22Rv1 (cell line): Measurements from ENCODE around the gene NLRP1.
A peak's percentile ranks its signal among the peaks of the same experiment; 100 is the strongest.

Experiments
- H3K27ac ChIP-seq: fragments of 450-650 bp; 2 replicates; pipeline ENCODE4 v1.5.1; 2017
- ZFX ChIP-seq: fragments of 450-650 bp; IDR thresholded peaks from 2 replicates; pipeline ENCODE4 v1.6.1; 2017; ENCODE audit warnings: antibody characterized with exemption, borderline replicate concordance
- TF ChIP-seq, protein P1 (sequence below): fragments of 450-650 bp; IDR thresholded peaks from 2 replicates; pipeline ENCODE4 v1.5.1; 2017; ENCODE audit warnings: mild to moderate bottlenecking

The NLRP1 gene

DNA sequence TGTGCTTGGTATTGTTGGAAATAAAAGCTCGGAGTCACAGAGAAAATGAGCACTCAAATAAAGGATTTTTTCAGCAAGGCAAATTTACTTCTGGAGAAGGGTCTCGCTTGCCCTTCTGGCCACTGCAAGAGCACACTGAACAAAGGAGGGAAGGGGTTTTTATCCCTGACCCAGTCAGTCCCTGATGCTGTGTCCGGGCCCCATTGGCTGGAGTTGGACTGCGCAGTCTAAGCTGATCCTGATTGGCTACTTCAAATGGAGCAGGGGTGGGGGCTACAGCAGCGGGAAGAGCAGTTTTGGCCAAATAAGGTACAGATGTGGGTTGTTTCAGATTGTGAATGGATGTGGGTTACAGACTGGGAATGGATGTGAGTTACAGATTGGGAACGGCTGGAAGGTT lies 4.3 kb upstream of the NLRP1 start:
- TF ChIP-seq, protein P1, sequence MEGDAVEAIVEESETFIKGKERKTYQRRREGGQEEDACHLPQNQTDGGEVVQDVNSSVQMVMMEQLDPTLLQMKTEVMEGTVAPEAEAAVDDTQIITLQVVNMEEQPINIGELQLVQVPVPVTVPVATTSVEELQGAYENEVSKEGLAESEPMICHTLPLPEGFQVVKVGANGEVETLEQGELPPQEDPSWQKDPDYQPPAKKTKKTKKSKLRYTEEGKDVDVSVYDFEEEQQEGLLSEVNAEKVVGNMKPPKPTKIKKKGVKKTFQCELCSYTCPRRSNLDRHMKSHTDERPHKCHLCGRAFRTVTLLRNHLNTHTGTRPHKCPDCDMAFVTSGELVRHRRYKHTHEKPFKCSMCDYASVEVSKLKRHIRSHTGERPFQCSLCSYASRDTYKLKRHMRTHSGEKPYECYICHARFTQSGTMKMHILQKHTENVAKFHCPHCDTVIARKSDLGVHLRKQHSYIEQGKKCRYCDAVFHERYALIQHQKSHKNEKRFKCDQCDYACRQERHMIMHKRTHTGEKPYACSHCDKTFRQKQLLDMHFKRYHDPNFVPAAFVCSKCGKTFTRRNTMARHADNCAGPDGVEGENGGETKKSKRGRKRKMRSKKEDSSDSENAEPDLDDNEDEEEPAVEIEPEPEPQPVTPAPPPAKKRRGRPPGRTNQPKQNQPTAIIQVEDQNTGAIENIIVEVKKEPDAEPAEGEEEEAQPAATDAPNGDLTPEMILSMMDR = no peak
- no peak for TF ChIP-seq ZFX
- H3K27ac ChIP-seq = no peak overlapping the region

DNA sequence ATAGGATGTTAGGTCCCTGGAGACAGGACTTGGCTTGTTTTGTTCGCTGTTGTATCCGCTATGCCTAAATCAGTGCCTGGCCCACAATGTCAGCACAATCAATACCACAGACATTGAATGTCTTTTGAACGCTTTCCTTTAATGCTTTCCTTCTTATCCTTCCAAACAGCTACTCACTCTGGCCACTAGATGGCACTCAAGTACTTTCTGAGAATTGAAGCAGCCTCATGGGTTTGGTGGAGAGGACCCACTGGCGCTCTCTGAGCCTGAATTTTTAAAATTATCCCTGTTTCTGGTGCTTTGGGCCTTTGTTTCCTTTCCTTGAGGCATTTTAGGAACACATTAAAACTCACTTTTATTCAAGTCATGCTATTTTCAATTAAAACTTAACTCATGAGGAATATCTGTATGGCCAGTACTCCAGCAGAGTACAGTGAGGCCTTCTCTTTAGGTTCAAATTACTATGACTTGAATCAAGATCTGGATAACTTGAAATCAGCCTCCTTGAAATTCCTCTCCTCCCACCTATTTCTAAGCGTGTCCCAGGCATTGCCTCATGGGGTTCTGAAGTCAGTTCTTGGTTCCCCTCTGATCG lies 3.2 kb upstream of the NLRP1 start:
- no peak overlapping the region for H3K27ac ChIP-seq
- TF ChIP-seq, protein P1 = peak; percentile 86
- TF ChIP-seq ZFX = no peak

DNA sequence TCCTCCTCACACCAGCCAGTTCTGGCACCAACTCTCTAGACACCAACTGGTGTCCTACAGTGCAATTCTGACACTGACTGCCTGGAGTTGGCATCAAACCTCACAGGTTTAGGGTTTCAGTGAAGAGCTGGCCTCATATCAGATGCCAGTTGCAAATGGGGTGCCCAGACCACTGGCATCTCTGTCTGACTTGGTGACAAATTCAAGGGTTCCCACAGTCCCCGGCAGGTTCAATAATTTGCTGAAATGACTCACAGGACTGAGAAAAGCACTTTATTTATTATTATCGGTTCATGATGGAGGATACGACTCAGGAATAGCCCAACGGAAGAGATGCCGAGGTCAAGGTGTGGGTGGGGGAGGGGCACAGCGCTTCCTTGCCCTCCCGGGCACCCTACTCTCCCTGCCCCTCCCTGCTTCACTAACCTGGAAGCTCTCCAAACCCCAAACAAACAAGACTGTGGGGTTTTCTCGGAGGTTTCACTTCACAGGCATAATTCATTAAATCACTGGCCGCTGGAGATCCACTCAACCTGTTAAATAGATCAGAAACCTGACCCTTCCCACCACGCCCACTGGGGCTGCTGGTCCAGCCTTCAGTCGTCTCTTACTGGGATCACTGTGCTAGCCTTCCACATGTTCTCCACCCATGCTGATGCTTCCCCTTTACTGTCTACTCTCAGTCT lies 1.7 kb upstream of the NLRP1 start:
- TF ChIP-seq, protein P1 = no peak
- no peak for TF ChIP-seq ZFX
- no peak overlapping the region for H3K27ac ChIP-seq

DNA sequence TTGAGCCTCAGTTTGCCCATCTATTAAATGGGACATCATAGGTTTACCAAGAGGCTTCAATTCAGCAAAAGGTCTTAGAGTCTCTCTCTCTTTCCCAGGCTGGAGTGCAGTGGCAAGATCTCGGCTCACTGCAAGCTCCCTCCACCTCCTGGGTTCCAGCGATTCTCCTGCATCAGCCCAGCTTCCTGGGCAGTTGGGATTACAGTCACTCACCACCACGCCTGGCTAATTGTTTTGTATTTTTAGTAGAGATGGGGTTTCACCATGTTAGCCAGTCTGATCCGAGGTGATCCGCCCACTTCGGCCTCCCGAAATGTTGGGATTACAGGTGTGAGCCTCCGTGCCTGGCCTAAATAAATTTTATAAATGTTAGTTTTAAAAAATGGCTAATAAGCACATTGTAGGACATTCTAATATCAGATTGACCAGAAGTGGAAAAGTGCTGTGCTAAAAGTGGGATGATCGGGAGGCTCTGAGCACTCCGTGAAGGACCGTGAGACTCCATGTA lies 1.0 kb upstream of the NLRP1 start:
- TF ChIP-seq ZFX = no peak
- TF ChIP-seq, protein P1 = no peak
- no peak overlapping the region for H3K27ac ChIP-seq

DNA sequence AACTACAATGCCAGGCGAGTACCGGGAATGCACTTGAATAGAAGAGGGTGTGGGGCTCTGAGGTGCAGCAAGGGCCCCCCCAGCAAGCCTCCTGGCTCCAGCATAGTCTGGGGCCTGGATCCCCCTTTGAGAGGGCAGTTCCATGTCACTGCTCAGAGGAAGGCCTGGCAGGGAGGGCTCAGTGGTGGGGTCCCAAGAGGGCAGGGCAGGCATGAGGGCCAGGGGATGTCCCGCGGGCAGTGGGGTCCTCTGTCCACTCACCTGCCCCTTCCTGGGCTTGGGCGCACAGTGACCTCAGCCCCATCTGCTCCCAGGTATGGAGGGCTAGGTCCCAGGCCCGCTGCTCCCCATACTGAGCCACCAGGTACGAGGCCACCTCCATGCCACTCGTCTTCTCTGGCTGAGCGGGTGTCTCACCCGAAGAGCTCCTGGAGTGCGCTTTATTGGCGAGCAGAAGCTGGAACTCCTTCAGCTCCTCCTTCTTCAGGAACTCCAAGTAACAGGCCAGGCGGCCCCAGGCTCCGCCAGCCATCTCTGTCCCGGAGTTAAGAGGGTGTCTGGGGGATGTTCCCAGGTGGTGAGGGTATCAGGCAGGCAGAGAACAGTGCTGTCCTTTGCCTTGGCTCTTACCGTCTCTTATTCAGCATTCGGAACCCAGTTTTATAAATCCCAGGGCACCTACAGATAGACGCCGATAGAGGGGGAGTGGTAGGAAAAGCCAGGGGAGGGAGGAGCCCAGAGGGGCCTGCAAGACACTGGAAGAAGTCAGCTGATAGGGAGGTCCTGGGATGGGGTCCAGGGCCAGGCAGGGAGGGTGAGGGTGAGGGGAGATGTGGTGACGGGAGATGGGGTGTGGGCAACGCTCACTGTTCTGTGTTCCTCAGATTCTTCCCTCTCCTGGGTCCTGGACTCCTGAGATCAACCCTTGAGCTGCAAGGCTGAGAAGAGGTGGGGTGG lies 605 bp downstream of the NLRP1 start:
- H3K27ac ChIP-seq = no peak overlapping the region
- TF ChIP-seq, protein P1 = no peak
- no peak for TF ChIP-seq ZFX

DNA sequence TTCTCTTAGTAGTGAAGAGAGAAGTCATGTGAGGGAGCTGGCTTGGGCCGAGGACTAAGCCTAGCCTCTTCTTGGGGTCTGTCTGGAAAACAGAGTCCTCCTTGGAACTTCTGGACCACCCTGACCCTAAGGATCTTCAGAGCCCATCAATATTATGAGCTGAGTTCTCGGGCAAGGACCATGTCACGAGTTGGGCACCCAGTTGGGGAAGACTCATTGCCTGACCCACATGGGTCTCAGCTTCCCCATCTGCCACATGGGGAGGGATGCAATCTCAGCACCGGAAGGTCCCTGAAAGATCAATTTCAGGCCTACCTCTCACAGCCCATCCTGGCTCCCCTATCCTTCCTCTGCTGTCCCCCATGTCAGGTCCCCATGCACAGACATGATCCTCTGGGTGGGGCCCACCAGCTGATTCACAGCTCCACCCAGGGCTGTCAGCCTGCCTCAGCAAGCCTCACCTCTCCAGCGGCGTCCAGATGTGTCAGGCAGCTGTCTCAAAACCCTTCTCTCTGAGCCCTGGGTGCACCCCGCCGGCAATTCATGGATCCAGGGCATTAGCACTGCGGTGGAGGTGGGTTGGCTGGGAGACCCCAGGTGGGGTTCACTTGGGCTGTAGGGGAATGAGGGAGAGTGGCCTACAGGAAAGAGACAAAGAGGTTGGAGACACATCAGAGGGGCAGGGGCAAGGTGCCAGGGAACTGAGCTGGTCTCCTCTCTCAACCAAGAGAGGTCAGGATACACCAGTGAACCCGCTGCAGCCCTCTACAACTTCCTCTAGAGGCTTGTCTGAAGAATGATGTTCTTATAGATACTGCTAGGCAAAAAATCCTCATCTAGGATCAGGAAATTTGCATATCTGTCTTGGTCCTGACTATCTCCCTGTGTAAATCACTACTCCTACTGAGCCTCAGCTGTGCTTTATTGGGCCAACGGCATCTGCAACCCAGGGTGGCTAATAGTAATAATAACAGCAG lies 1.8 kb downstream of the NLRP1 start:
- no peak overlapping the region for H3K27ac ChIP-seq
- TF ChIP-seq ZFX = no peak
- TF ChIP-seq, protein P1 = no peak
